Keratinocyte (primary cell): Measurements from ENCODE around the gene TMOD3. TPM values are rescaled to one million over a fixed set of nuclear protein-coding genes. Genes with fewer than 3 reads are reported as not detected.
A peak's percentile ranks its signal among the peaks of the same experiment; 100 is the strongest.

Source experiments
- DNase-seq: peaks from one replicate; pipeline ENCODE4 v3.0.0-alpha.2; 2011; ENCODE audit warnings: low read depth, missing footprints, low spot score
- FAIRE-seq: peaks from 2 replicates; lab custom pipeline; 2011; peaks lifted over from hg19 to GRCh38; lab: Jason Lieb, UNC
- H2AFZ ChIP-seq: 2 replicates; pipeline ENCODE4 v1.6.0; 2012; ENCODE audit warnings: low read length, control low read depth, inconsistent platforms; ENCODE audit not compliant: control insufficient read depth
- H3K27ac ChIP-seq: 2 replicates; pipeline ENCODE4 v1.5.1; 2011; ENCODE audit warnings: low read length; ENCODE audit not compliant: control insufficient read depth, insufficient read depth
- H3K27me3 ChIP-seq: 3 replicates; pipeline ENCODE4 v1.6.0; 2011; ENCODE audit warnings: low read length; ENCODE audit not compliant: control insufficient read depth, insufficient read depth; ENCODE audit errors: extremely low read depth
- H3K36me3 ChIP-seq, 2 experiments: 2 replicates in 1 of 2; 3 replicates in 1 of 2; pipeline ENCODE4 v1.5.1; 2011; ENCODE audit warnings: low read length in 2 of 2, mild to moderate bottlenecking in 1 of 2; ENCODE audit not compliant: control insufficient read depth in 2 of 2, insufficient read depth in 2 of 2; ENCODE audit errors: extremely low read depth in 1 of 2
- H3K4me1 ChIP-seq: 3 replicates; pipeline ENCODE4 v1.5.1; 2011; ENCODE audit warnings: low read length; ENCODE audit not compliant: control insufficient read depth, insufficient read depth; ENCODE audit errors: extremely low read depth
- H3K4me2 ChIP-seq: 3 replicates; pipeline ENCODE4 v1.6.0; 2011; ENCODE audit warnings: low read depth, low read length; ENCODE audit not compliant: control insufficient read depth, insufficient read depth; ENCODE audit errors: extremely low read depth
- H3K4me3 ChIP-seq, 3 experiments: fragments of 200-600 bp in 1 of 3; sonication (generic) in 1 of 3; 2 replicates in 2 of 3; 3 replicates in 1 of 3; pipeline ENCODE4 v1.5.1; 2011 to 2016; ENCODE audit warnings: low read length in 3 of 3, mild to moderate bottlenecking in 3 of 3, control low read depth in 2 of 3, inconsistent platforms in 1 of 3, low read depth in 1 of 3, mixed read lengths in 1 of 3, mixed run types in 1 of 3, moderate library complexity in 1 of 3; ENCODE audit not compliant: control insufficient read depth in 2 of 3, insufficient read depth in 2 of 3; ENCODE audit errors: extremely low read depth in 1 of 3
- H3K79me2 ChIP-seq: 2 replicates; pipeline ENCODE4 v1.6.0; 2012; ENCODE audit warnings: low read length; ENCODE audit not compliant: control insufficient read depth, insufficient read depth
- H3K9ac ChIP-seq: 3 replicates; pipeline ENCODE4 v1.6.0; 2011; ENCODE audit warnings: low read length; ENCODE audit not compliant: control insufficient read depth, insufficient read depth; ENCODE audit errors: extremely low read depth
- H3K9me1 ChIP-seq: 3 replicates; pipeline ENCODE4 v1.6.0; 2011; ENCODE audit warnings: low read length; ENCODE audit not compliant: control insufficient read depth, insufficient read depth; ENCODE audit errors: extremely low read depth
- H3K9me3 ChIP-seq: 2 replicates; pipeline ENCODE4 v1.5.1; 2012; ENCODE audit warnings: low read depth, low read length; ENCODE audit not compliant: control insufficient read depth
- H4K20me1 ChIP-seq: 3 replicates; pipeline ENCODE4 v1.6.0; 2011; ENCODE audit warnings: low read length; ENCODE audit not compliant: control insufficient read depth, insufficient read depth; ENCODE audit errors: extremely low read depth
- EZH2 ChIP-seq: IDR thresholded peaks from one replicate; pipeline ENCODE4 v1.6.1; 2012; ENCODE audit warnings: inconsistent platforms, mild to moderate bottlenecking, low read length, moderate library complexity
- dilution Hi-C: fragments of 300-500 bp; cut with MboI; formaldehyde crosslinking; loops from one replicate; pipeline ENCODE4 v1.7.0; 2020; ENCODE audit warnings: low sequenced_read_pairs; ENCODE audit not compliant: extremely low pct_ligation_motif_present
- polyA plus RNA-seq, 5 experiments: library from polyadenylated mRNA; depleted of rRNA in 3 of 5; stranded (reverse) in 3 of 5; stranded (forward) in 1 of 5; unstranded in 1 of 5; fragments of >200 nt; gene quantifications; 1 replicate in 1 of 5; 2 replicates in 3 of 5; 3 replicates in 1 of 5; pipeline versions ENCODE4 v1.2.1 to v1.2.3, GENCODE V29; 2011 to 2012; ENCODE audit warnings: missing spikeins in 2 of 5, low read depth in 1 of 5, low replicate concordance in 1 of 5
- TF ChIP-seq, protein P1 (sequence below), 3 experiments: IDR thresholded peaks in 1 of 3; conservative IDR thresholded peaks in 1 of 3; optimal IDR thresholded peaks in 1 of 3; 2 replicates in 2 of 3; 3 replicates in 1 of 3; pipeline versions ENCODE3 to v1.5.1; 2011; ENCODE audit warnings: low read length in 3 of 3, mild to moderate bottlenecking in 3 of 3, moderate library complexity in 2 of 3, control low read depth in 1 of 3, inconsistent platforms in 1 of 3; ENCODE audit not compliant: insufficient read depth in 2 of 3; ENCODE audit errors: extremely low read depth in 1 of 3

TMOD3 gene
- polyA plus RNA-seq, 1 donor (not counting 4 experiments of a cell fraction or from before 2014, with no cell fraction given): 100 TPM

DNA sequence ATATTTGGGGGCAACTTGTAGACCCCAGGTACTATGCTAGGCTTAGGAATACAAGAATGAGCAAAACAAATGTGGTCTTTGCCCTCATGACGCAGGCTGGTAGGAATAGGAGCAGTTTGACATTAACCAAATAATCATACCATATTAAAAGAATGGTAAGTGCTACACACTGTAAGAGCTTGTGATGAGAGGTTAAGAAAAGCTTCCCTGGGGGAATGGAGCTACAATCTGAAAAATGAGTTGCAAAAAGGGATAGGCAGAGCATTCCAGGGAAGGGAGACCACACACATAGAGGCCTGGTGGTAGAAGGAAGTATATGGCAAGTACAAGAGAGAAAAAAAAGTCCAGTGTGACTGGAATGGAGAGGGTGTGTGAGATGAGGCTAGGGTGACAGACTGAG lies 37.3 kb downstream of the TMOD3 start:
- DNase-seq: no peak
- Histone ChIP-seq H3K4me1 (peaks cover 71% of the 10 kb centered on the region), H4K20me1 (no peaks in the 10 kb centered on the region), H3K79me2 (peaks cover 83% of the 10 kb centered on the region), H3K9me1 (peaks cover 2% of the 10 kb centered on the region), H3K36me3 (peaks cover 9 to 42% of the 10 kb centered on the region in 2 experiments), H3K27ac (no peak overlapping the region), H3K9me3 (no peaks in the 10 kb centered on the region), H3K9ac (no peak overlapping the region), H2AFZ (no peak overlapping the region), H3K4me3 (no peak overlapping the region), H3K27me3 (no peaks in the 10 kb centered on the region), H3K4me2 (no peak overlapping the region)
- FAIRE-seq: no peak
- dilution Hi-C loops: no loop called here
- TF ChIP-seq, protein P1, sequence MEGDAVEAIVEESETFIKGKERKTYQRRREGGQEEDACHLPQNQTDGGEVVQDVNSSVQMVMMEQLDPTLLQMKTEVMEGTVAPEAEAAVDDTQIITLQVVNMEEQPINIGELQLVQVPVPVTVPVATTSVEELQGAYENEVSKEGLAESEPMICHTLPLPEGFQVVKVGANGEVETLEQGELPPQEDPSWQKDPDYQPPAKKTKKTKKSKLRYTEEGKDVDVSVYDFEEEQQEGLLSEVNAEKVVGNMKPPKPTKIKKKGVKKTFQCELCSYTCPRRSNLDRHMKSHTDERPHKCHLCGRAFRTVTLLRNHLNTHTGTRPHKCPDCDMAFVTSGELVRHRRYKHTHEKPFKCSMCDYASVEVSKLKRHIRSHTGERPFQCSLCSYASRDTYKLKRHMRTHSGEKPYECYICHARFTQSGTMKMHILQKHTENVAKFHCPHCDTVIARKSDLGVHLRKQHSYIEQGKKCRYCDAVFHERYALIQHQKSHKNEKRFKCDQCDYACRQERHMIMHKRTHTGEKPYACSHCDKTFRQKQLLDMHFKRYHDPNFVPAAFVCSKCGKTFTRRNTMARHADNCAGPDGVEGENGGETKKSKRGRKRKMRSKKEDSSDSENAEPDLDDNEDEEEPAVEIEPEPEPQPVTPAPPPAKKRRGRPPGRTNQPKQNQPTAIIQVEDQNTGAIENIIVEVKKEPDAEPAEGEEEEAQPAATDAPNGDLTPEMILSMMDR (optimal IDR thresholded peaks at IDR 0.05 in 1 of 3, IDR thresholded peaks at IDR 0.05 in 1 of 3, conservative IDR thresholded peaks at IDR 0.05 in 1 of 3; ENCODE audit: extremely low read depth in 1 of 3, insufficient read depth in 2 of 3, low read length in 3 of 3): no peak
- TF ChIP-seq EZH2: no peak

- no peaks in the 10 kb centered on the region for H4K20me1 ChIP-seq
- H3K9ac ChIP-seq: no peak overlapping the region
- no peak for DNase-seq
- H2AFZ ChIP-seq: no peak overlapping the region
- no peaks in the 10 kb centered on the region for H3K9me1 ChIP-seq
- H3K4me2 ChIP-seq: peak overlapping the region; percentile 35
- FAIRE-seq: peak; percentile 80
- H3K27ac ChIP-seq: no peak overlapping the region
- dilution Hi-C loops: no loop called here
- no peaks in the 10 kb centered on the region for H3K27me3 ChIP-seq
- H3K4me3 ChIP-seq: no peak overlapping the region
- peaks cover 77% of the 10 kb centered on the region for H3K79me2 ChIP-seq
- no peak for TF ChIP-seq EZH2
- TF ChIP-seq, protein P1 (optimal IDR thresholded peaks at IDR 0.05 in 1 of 3, IDR thresholded peaks at IDR 0.05 in 1 of 3, conservative IDR thresholded peaks at IDR 0.05 in 1 of 3; ENCODE audit: extremely low read depth in 1 of 3, insufficient read depth in 2 of 3, low read length in 3 of 3): no peak
- peaks cover 8 to 34% of the 10 kb centered on the region in 2 experiments for H3K36me3 ChIP-seq
- peaks cover 60% of the 10 kb centered on the region for H3K4me1 ChIP-seq
- H3K9me3 ChIP-seq: no peaks in the 10 kb centered on the region
These were observed 39.6 kb downstream of the TMOD3 start for GRCh38 chr15:51869060-51869421.
